COR-L47 (cell line): Measurements from ENCODE around the gene ATRNL1.
A peak's percentile ranks its signal among the peaks of the same experiment; 100 is the strongest.

Experiments
- DNase-seq: peaks from one replicate; lab custom pipeline; 2025; lab: John Stamatoyannopoulos, UW

The ATRNL1 gene

GRCh38 chr10:115093286-115093775 lies at the start of gene ATRNL1:
ATRNL1 (plus strand) TSS chr10:115093365; CDS start chr10:115093751, 386 bp downstream.
- peak; percentile 23 for DNase-seq

- DNase-seq: no peak
These were observed 49.4 kb upstream of the ATRNL1 start for GRCh38 chr10:115043719-115044118.

- DNase-seq: no peak
These were observed 48.3 kb upstream of the ATRNL1 start for GRCh38 chr10:115044891-115045290.

- DNase-seq: no peak
These were observed 47.7 kb upstream of the ATRNL1 start for GRCh38 chr10:115045499-115045898.

- DNase-seq: no peak
These were observed 46.4 kb upstream of the ATRNL1 start for GRCh38 chr10:115046686-115047236.

GRCh38 chr10:115047705-115048104 lies 45.5 kb upstream of the ATRNL1 start:
- DNase-seq: no peak

GRCh38 chr10:115049318-115049717 lies 43.8 kb upstream of the ATRNL1 start:
- DNase-seq: no peak

GRCh38 chr10:115049960-115050359 lies 43.2 kb upstream of the ATRNL1 start:
- no peak for DNase-seq

GRCh38 chr10:115050375-115051010 lies 42.7 kb upstream of the ATRNL1 start:
- DNase-seq: no peak

- no peak for DNase-seq
These were observed 41.9 kb upstream of the ATRNL1 start for GRCh38 chr10:115051216-115051615.

- DNase-seq: no peak
These were observed 40.9 kb upstream of the ATRNL1 start for GRCh38 chr10:115052226-115052625.

GRCh38 chr10:115052728-115053127 lies 40.4 kb upstream of the ATRNL1 start:
- no peak for DNase-seq

GRCh38 chr10:115056186-115056585 lies 37.0 kb upstream of the ATRNL1 start:
- DNase-seq: no peak

GRCh38 chr10:115059301-115059898 lies 33.8 kb upstream of the ATRNL1 start:
- DNase-seq: no peak

- no peak for DNase-seq
These were observed 29.2 kb upstream of the ATRNL1 start for GRCh38 chr10:115063701-115064658.

GRCh38 chr10:115065801-115066200 lies 27.4 kb upstream of the ATRNL1 start:
- no peak for DNase-seq

GRCh38 chr10:115066528-115066927 lies 26.6 kb upstream of the ATRNL1 start:
- no peak for DNase-seq

- DNase-seq: no peak
These were observed 19.4 kb upstream of the ATRNL1 start for GRCh38 chr10:115073796-115074195.

GRCh38 chr10:115082506-115082905 lies 10.7 kb upstream of the ATRNL1 start:
- no peak for DNase-seq

GRCh38 chr10:115084277-115084850 lies 8.8 kb upstream of the ATRNL1 start:
- no peak for DNase-seq

- DNase-seq: no peak
These were observed 2.0 kb upstream of the ATRNL1 start for GRCh38 chr10:115091161-115091560.

- no peak for DNase-seq
These were observed 959 bp upstream of the ATRNL1 start for GRCh38 chr10:115092258-115092554.
